ENCODE results near the gene EPHA4.

- TF ChIP-seq CTCF (conservative IDR thresholded peaks at IDR 0.05; ENCODE audit: low read depth, low read length) (no peak), EZH2 (IDR thresholded peaks at IDR 0.05; ENCODE audit: low read length, unreplicated experiment) (no peak)
Measured at GRCh38 chr2:221600388-221600787, 28.3 kb upstream of the EPHA4 start.
